GM19463 (cell line): ENCODE results near the gene OMD.

Source experiments
- ATAC-seq: cut with Tn5 transposase; IDR thresholded peaks from one replicate; pipeline ENCODE4 v1.9.1; 2021; ENCODE audit warnings: mild to moderate bottlenecking, moderate library complexity; ENCODE audit not compliant: unreplicated experiment

The OMD gene

GRCh38 chr9:92373167-92373566 lies 51.1 kb downstream of the OMD start:
- ATAC-seq, result no peak

- ATAC-seq, result no peak
Measured at GRCh38 chr9:92369075-92369474, 55.2 kb downstream of the OMD start.
